DMS79 treated with DMSO at 0.1 percent for 48 hours (cell line): ENCODE measurements around the gene UTRN.

ENCODE experiments used
- DNase-seq: peaks from one replicate; lab custom pipeline; 2025; lab: John Stamatoyannopoulos, UW

UTRN gene

GRCh38 chr6:144314003-144314485 lies 28.9 kb downstream of the UTRN start:
- DNase-seq, result peak; percentile 81

- no peak for DNase-seq
Measured at GRCh38 chr6:144314562-144314961, 29.4 kb downstream of the UTRN start.

GRCh38 chr6:144315226-144315980 lies 30.3 kb downstream of the UTRN start:
- DNase-seq, result no peak

- no peak for DNase-seq
Measured at GRCh38 chr6:144315981-144316861, 31.1 kb downstream of the UTRN start.

- no peak for DNase-seq
Measured at GRCh38 chr6:144316862-144317195, 31.7 kb downstream of the UTRN start.

GRCh38 chr6:144317736-144318135 lies 32.6 kb downstream of the UTRN start:
- no peak for DNase-seq

- DNase-seq, result no peak
Measured at GRCh38 chr6:144319211-144319610, 34.1 kb downstream of the UTRN start.

- no peak for DNase-seq
Measured at GRCh38 chr6:144320741-144321140, 35.6 kb downstream of the UTRN start.

- no peak for DNase-seq
Measured at GRCh38 chr6:144321839-144322591, 36.9 kb downstream of the UTRN start.

GRCh38 chr6:144325232-144325631 lies 40.1 kb downstream of the UTRN start:
- no peak for DNase-seq

GRCh38 chr6:144326393-144326792 lies 41.3 kb downstream of the UTRN start:
- no peak for DNase-seq

- no peak for DNase-seq
Measured at GRCh38 chr6:144327081-144327480, 41.9 kb downstream of the UTRN start.

- DNase-seq, result no peak
Measured at GRCh38 chr6:144330017-144330987, 45.2 kb downstream of the UTRN start.

- DNase-seq, result no peak
Measured at GRCh38 chr6:144331491-144331969, 46.4 kb downstream of the UTRN start.

GRCh38 chr6:144332177-144332576 lies 47.0 kb downstream of the UTRN start:
- no peak for DNase-seq

- DNase-seq, result no peak
Measured at GRCh38 chr6:144334150-144334708, 49.1 kb downstream of the UTRN start.
